Activated T-helper 17 cell treated with anti-CD3 and anti-CD28 coated beads, Interleukin-2, amount 50 U/mL, for 72 hours (primary cell): ENCODE data around the gene TANC2. TPM values are rescaled to one million over a fixed set of nuclear protein-coding genes. Genes with fewer than 3 reads are reported as not detected.

Experiments
- ATAC-seq: fragments of 150-1000 bp; cut with Tn5 transposase; replicated peaks from 2 replicates; pipeline ENCODE4 v1.10.0; 2021; ENCODE audit warnings: mild to moderate bottlenecking, moderate library complexity
- H3K27ac Mint-ChIP-seq: one replicate; pipeline ENCODE4 v1.8.0; 2022; ENCODE audit warnings: mixed read lengths
- H3K27me3 Mint-ChIP-seq: one replicate; pipeline ENCODE4 v1.8.0; 2022; ENCODE audit warnings: mixed read lengths
- H3K36me3 Mint-ChIP-seq: one replicate; pipeline ENCODE4 v1.8.0; 2022; ENCODE audit warnings: low read depth, mild to moderate bottlenecking, mixed read lengths
- H3K4me1 Mint-ChIP-seq: one replicate; pipeline ENCODE4 v1.8.0; 2022; ENCODE audit warnings: mixed read lengths
- H3K4me3 Mint-ChIP-seq: one replicate; pipeline ENCODE4 v1.8.0; 2022; ENCODE audit warnings: mild to moderate bottlenecking, mixed read lengths
- H3K9me3 Mint-ChIP-seq: one replicate; pipeline ENCODE4 v1.8.0; 2022; ENCODE audit warnings: mixed read lengths
- total RNA-seq, 2 donors: library from RNA; stranded (reverse); gene quantifications; one replicate each; pipeline ENCODE4 v1.2.3, GENCODE V29; 2022

Gene TANC2
- total RNA-seq, 2 donors from 2014 or later, result 23.4 to 63.9 TPM

- no peaks in the 10 kb centered on the region for H3K36me3 Mint-ChIP-seq
- H3K27me3 Mint-ChIP-seq, result peaks cover 46% of the 10 kb centered on the region
- peaks cover 16% of the 10 kb centered on the region for H3K9me3 Mint-ChIP-seq
- H3K4me3 Mint-ChIP-seq, result no peak overlapping the region
- H3K27ac Mint-ChIP-seq, result no peak overlapping the region
- no peaks in the 10 kb centered on the region for H3K4me1 Mint-ChIP-seq
- ATAC-seq, result no peak
Measured at GRCh38 chr17:62937606-62938005, 28.4 kb upstream of the TANC2 start.

GRCh38 chr17:62941358-62941991 is 24.6 kb upstream of the TANC2 start:
- H3K36me3 Mint-ChIP-seq, result no peaks in the 10 kb centered on the region
- H3K27me3 Mint-ChIP-seq, result peaks cover 38% of the 10 kb centered on the region
- peaks cover 16% of the 10 kb centered on the region for H3K9me3 Mint-ChIP-seq
- no peak overlapping the region for H3K4me3 Mint-ChIP-seq
- no peak overlapping the region for H3K27ac Mint-ChIP-seq
- H3K4me1 Mint-ChIP-seq, result no peaks in the 10 kb centered on the region
- ATAC-seq, result no peak

- ATAC-seq, result no peak
- Mint-ChIP-seq H3K4me3 (no peak overlapping the region), H3K4me1 (no peaks in the 10 kb centered on the region), H3K9me3 (no peaks in the 10 kb centered on the region), H3K27me3 (peaks cover 14% of the 10 kb centered on the region), H3K27ac (no peak overlapping the region), H3K36me3 (no peaks in the 10 kb centered on the region)
Measured at GRCh38 chr17:62948370-62948769, 17.7 kb upstream of the TANC2 start.

- Mint-ChIP-seq H3K36me3 (no peaks in the 10 kb centered on the region), H3K9me3 (no peaks in the 10 kb centered on the region), H3K27ac (no peak overlapping the region), H3K27me3 (peaks cover 8% of the 10 kb centered on the region), H3K4me1 (no peaks in the 10 kb centered on the region), H3K4me3 (no peak overlapping the region)
- ATAC-seq, result no peak
Measured at GRCh38 chr17:62949036-62949435, 17.0 kb upstream of the TANC2 start.

- H3K27ac Mint-ChIP-seq, result no peak overlapping the region
- no peaks in the 10 kb centered on the region for H3K4me1 Mint-ChIP-seq
- H3K4me3 Mint-ChIP-seq, result no peak overlapping the region
- H3K27me3 Mint-ChIP-seq, result peaks cover 7% of the 10 kb centered on the region
- no peaks in the 10 kb centered on the region for H3K36me3 Mint-ChIP-seq
- no peak for ATAC-seq
- no peaks in the 10 kb centered on the region for H3K9me3 Mint-ChIP-seq
Measured at GRCh38 chr17:62950067-62950466, 16.0 kb upstream of the TANC2 start.

- Mint-ChIP-seq H3K4me3 (no peak overlapping the region), H3K9me3 (no peaks in the 10 kb centered on the region), H3K4me1 (no peaks in the 10 kb centered on the region), H3K27me3 (peaks cover 12% of the 10 kb centered on the region), H3K36me3 (no peaks in the 10 kb centered on the region), H3K27ac (no peak overlapping the region)
- ATAC-seq, result no peak
Measured at GRCh38 chr17:62955841-62956352, 10.1 kb upstream of the TANC2 start.

GRCh38 chr17:62963296-62963695 is 2.7 kb upstream of the TANC2 start:
- Mint-ChIP-seq H3K4me1 (peaks cover 12% of the 10 kb centered on the region), H3K27ac (no peak overlapping the region), H3K4me3 (no peak overlapping the region), H3K9me3 (no peaks in the 10 kb centered on the region), H3K36me3 (peaks cover 14% of the 10 kb centered on the region), H3K27me3 (peaks cover 33% of the 10 kb centered on the region)
- ATAC-seq, result no peak

GRCh38 chr17:62964506-62964905 is 1.5 kb upstream of the TANC2 start:
- Mint-ChIP-seq H3K4me1 (peaks cover 17% of the 10 kb centered on the region), H3K36me3 (peaks cover 14% of the 10 kb centered on the region), H3K4me3 (peak overlapping the region; percentile 81), H3K9me3 (no peaks in the 10 kb centered on the region), H3K27ac (peak overlapping the region; percentile 88), H3K27me3 (peaks cover 33% of the 10 kb centered on the region)
- no peak for ATAC-seq

- Mint-ChIP-seq H3K27me3 (peaks cover 29% of the 10 kb centered on the region), H3K36me3 (peaks cover 14% of the 10 kb centered on the region), H3K4me3 (peak overlapping the region; percentile 81), H3K4me1 (peaks cover 17% of the 10 kb centered on the region), H3K9me3 (no peaks in the 10 kb centered on the region), H3K27ac (peak overlapping the region; percentile 88)
- peak; percentile 75 for ATAC-seq
Measured at GRCh38 chr17:62965174-62965685, 805 bp upstream of the TANC2 start.

GRCh38 chr17:62966426-62967204 is 580 bp downstream of the TANC2 start:
- Mint-ChIP-seq H3K9me3 (no peaks in the 10 kb centered on the region), H3K4me1 (peaks cover 17% of the 10 kb centered on the region), H3K27ac (peak overlapping the region; percentile 76), H3K27me3 (peaks cover 19% of the 10 kb centered on the region), H3K36me3 (peaks cover 14% of the 10 kb centered on the region), H3K4me3 (peak overlapping the region; percentile 93)
- ATAC-seq, result peak; percentile 25

GRCh38 chr17:62967205-62967529 is 1.1 kb downstream of the TANC2 start:
- H3K9me3 Mint-ChIP-seq, result no peaks in the 10 kb centered on the region
- no peak for ATAC-seq
- H3K27ac Mint-ChIP-seq, result peak overlapping the region; percentile 76
- H3K4me1 Mint-ChIP-seq, result peaks cover 17% of the 10 kb centered on the region
- H3K4me3 Mint-ChIP-seq, result peak overlapping the region; percentile 93
- peaks cover 17% of the 10 kb centered on the region for H3K27me3 Mint-ChIP-seq
- peaks cover 14% of the 10 kb centered on the region for H3K36me3 Mint-ChIP-seq

GRCh38 chr17:62968445-62968923 is 2.4 kb downstream of the TANC2 start:
- Mint-ChIP-seq H3K27me3 (peaks cover 6% of the 10 kb centered on the region), H3K4me1 (peaks cover 17% of the 10 kb centered on the region), H3K4me3 (peak overlapping the region; percentile 93), H3K36me3 (peaks cover 14% of the 10 kb centered on the region), H3K27ac (no peak overlapping the region), H3K9me3 (no peaks in the 10 kb centered on the region)
- ATAC-seq, result peak; percentile 32

- H3K27ac Mint-ChIP-seq, result no peak overlapping the region
- peaks cover 16% of the 10 kb centered on the region for H3K4me1 Mint-ChIP-seq
- peaks cover 10% of the 10 kb centered on the region for H3K36me3 Mint-ChIP-seq
- no peak for ATAC-seq
- no peaks in the 10 kb centered on the region for H3K9me3 Mint-ChIP-seq
- H3K27me3 Mint-ChIP-seq, result peaks cover 6% of the 10 kb centered on the region
- no peak overlapping the region for H3K4me3 Mint-ChIP-seq
Measured at GRCh38 chr17:62970610-62971009, 4.6 kb downstream of the TANC2 start.

GRCh38 chr17:62971853-62972252 is 5.8 kb downstream of the TANC2 start:
- Mint-ChIP-seq H3K36me3 (peaks cover 7% of the 10 kb centered on the region), H3K27me3 (peaks cover 6% of the 10 kb centered on the region), H3K9me3 (no peaks in the 10 kb centered on the region), H3K4me3 (no peak overlapping the region), H3K4me1 (peaks cover 14% of the 10 kb centered on the region), H3K27ac (no peak overlapping the region)
- ATAC-seq, result no peak

GRCh38 chr17:62974788-62975187 is 8.8 kb downstream of the TANC2 start:
- Mint-ChIP-seq H3K4me1 (peaks cover 1% of the 10 kb centered on the region), H3K9me3 (no peaks in the 10 kb centered on the region), H3K27me3 (no peaks in the 10 kb centered on the region), H3K36me3 (no peaks in the 10 kb centered on the region), H3K4me3 (no peak overlapping the region), H3K27ac (no peak overlapping the region)
- ATAC-seq, result no peak
